Small intestine (tissue), 7 donors: ENCODE results near the gene ARHGAP24. TPM values are rescaled to one million over a fixed set of nuclear protein-coding genes. Genes with fewer than 3 reads are reported as not detected.

ENCODE experiments used
- DNase-seq, 2 donors: peaks; one replicate each; pipeline versions ENCODE4 v3.0.0 to v3.0.0-alpha.2; 2013
- FAIRE-seq: peaks from 2 replicates; lab custom pipeline; 2012; peaks lifted over from hg19 to GRCh38; lab: Jason Lieb, UNC
- H3K27ac ChIP-seq, 3 donors: one replicate each; pipeline ENCODE4 v1.5.1; 2013; ENCODE audit warnings: low read length in 2 of 3, mild to moderate bottlenecking in 2 of 3, control low read depth in 1 of 3, inconsistent platforms in 1 of 3, low read depth in 1 of 3, moderate library complexity in 1 of 3
- H3K27me3 ChIP-seq, 3 donors: one replicate each; pipeline ENCODE4 v1.6.1; 2013; ENCODE audit warnings: low read length in 3 of 3, inconsistent platforms in 1 of 3; ENCODE audit not compliant: control insufficient read depth in 3 of 3, insufficient read depth in 3 of 3
- H3K36me3 ChIP-seq, 3 donors: one replicate each; pipeline ENCODE4 v1.6.1; 2013; ENCODE audit warnings: low read length in 3 of 3, inconsistent platforms in 1 of 3, low read depth in 1 of 3, mild to moderate bottlenecking in 1 of 3, moderate library complexity in 1 of 3; ENCODE audit not compliant: control insufficient read depth in 3 of 3, insufficient read depth in 2 of 3
- H3K4me1 ChIP-seq, 3 donors: one replicate each; pipeline ENCODE4 v1.6.1; 2013; ENCODE audit warnings: low read length in 2 of 3, inconsistent platforms in 1 of 3, low read depth in 1 of 3, mild to moderate bottlenecking in 1 of 3, moderate library complexity in 1 of 3; ENCODE audit not compliant: control insufficient read depth in 3 of 3, insufficient read depth in 2 of 3
- H3K4me3 ChIP-seq, 3 donors: one replicate each; pipeline ENCODE4 v1.5.1; 2013; ENCODE audit warnings: low read length in 3 of 3, control low read depth in 1 of 3, inconsistent platforms in 1 of 3, low read depth in 1 of 3, mild to moderate bottlenecking in 1 of 3, moderate library complexity in 1 of 3
- H3K9me3 ChIP-seq, 2 donors: one replicate each; pipeline ENCODE4 v1.6.1; 2013; ENCODE audit warnings: low read depth in 1 of 2, low read length in 1 of 2; ENCODE audit not compliant: control insufficient read depth in 2 of 2, insufficient read depth in 1 of 2
- WGBS, 3 donors: extraction: QIAGEN DNeasy Blood & Tissue Kit; methylation state at CpG; one replicate each; pipeline ENCODE4 v1.1.7; 2013; 5-methylcytosine and 5-hydroxymethylcytosine counted together
- polyA plus RNA-seq, 4 donors: library from polyadenylated mRNA; stranded (reverse) in 3 of 4; unstranded in 1 of 4; fragments of 200-250 nt in 3 of 4; fragments of 120-200 nt in 1 of 4; gene quantifications; one replicate each; pipeline versions ENCODE4 v1.2.1 to v1.2.3, GENCODE V29; 2013
- donor health status: healthy with polysubstance abuse.
- donor health status: control.
- donor health status: control.
- donor health status: Bipolar disorder and iron deficiency.
- donor health status: healthy.

ARHGAP24 gene
- polyA plus RNA-seq, 4 donors, result 1.1 to 4.0 (median 3.8) TPM

- no peak for FAIRE-seq
- H3K4me1 ChIP-seq, result no peaks in the 10 kb centered on the region
- no peak overlapping the region for H3K27ac ChIP-seq
- H3K9me3 ChIP-seq, result no peaks in the 10 kb centered on the region
- no peaks in the 10 kb centered on the region for H3K36me3 ChIP-seq
- WGBS, 3 donors, result 78 to 92% (median 91%) methylated on average over 5 of the region's 5 CpGs
- no peak for DNase-seq
- H3K4me3 ChIP-seq, result no peak overlapping the region
- no peaks in the 10 kb centered on the region for H3K27me3 ChIP-seq
Measured at GRCh38 chr4:85544751-85545150, 69.8 kb downstream of the ARHGAP24 start.

GRCh38 chr4:85548116-85548515, 73.2 kb downstream of the ARHGAP24 start:
- peaks cover 0 to 5% of the 10 kb centered on the region in 2 donors for H3K9me3 ChIP-seq
- 76 to 91% (median 91%) methylated on average over 2 of the region's 2 CpGs for WGBS, 3 donors
- H3K27ac ChIP-seq, result no peak overlapping the region
- no peak overlapping the region for H3K4me3 ChIP-seq
- no peak for DNase-seq
- H3K36me3 ChIP-seq, result no peaks in the 10 kb centered on the region
- FAIRE-seq, result no peak
- H3K27me3 ChIP-seq, result no peaks in the 10 kb centered on the region
- no peaks in the 10 kb centered on the region for H3K4me1 ChIP-seq

GRCh38 chr4:85548841-85549240, 73.9 kb downstream of the ARHGAP24 start:
- 57 to 80% (median 76%) methylated on average over 2 of the region's 2 CpGs for whole genome bisulfite sequencing, 3 donors
- Histone ChIP-seq H3K27me3 (no peaks in the 10 kb centered on the region), H3K9me3 (peaks cover 0 to 6% of the 10 kb centered on the region in 2 donors), H3K27ac (no peak overlapping the region), H3K4me3 (no peak overlapping the region), H3K4me1 (no peaks in the 10 kb centered on the region), H3K36me3 (no peaks in the 10 kb centered on the region)
- FAIRE-seq (no peak), DNase-seq (no peak)

- WGBS, 3 donors, result 81 to 96% (median 85%) methylated on average over 1 of the region's 1 CpG
- DNase-seq, result no peak
- no peak for FAIRE-seq
- Histone ChIP-seq H3K9me3 (peaks cover 0 to 8% of the 10 kb centered on the region in 2 donors), H3K27ac (no peak overlapping the region), H3K27me3 (no peaks in the 10 kb centered on the region), H3K4me1 (no peaks in the 10 kb centered on the region), H3K4me3 (no peak overlapping the region), H3K36me3 (no peaks in the 10 kb centered on the region)
Measured at GRCh38 chr4:85555206-85555605, 80.3 kb downstream of the ARHGAP24 start.

- no peak for DNase-seq
- WGBS, 3 donors, result 70 to 81% (median 80%) methylated on average over 4 of the region's 4 CpGs
- H3K9me3 ChIP-seq, result peaks cover 0 to 8% of the 10 kb centered on the region in 2 donors
- no peaks in the 10 kb centered on the region for H3K4me1 ChIP-seq
- H3K27ac ChIP-seq, result no peak overlapping the region
- no peak for FAIRE-seq
- no peak overlapping the region for H3K4me3 ChIP-seq
- H3K27me3 ChIP-seq, result no peaks in the 10 kb centered on the region
- no peaks in the 10 kb centered on the region for H3K36me3 ChIP-seq
Measured at GRCh38 chr4:85556283-85556682, 81.3 kb downstream of the ARHGAP24 start.

- WGBS, 3 donors, result 67 to 82% (median 68%) methylated on average over 6 of the region's 6 CpGs
- no peak for FAIRE-seq
Measured at GRCh38 chr4:85557016-85557901, 82.3 kb downstream of the ARHGAP24 start.

GRCh38 chr4:85565761-85566480, 91.0 kb downstream of the ARHGAP24 start:
- Histone ChIP-seq H3K27ac (no peak overlapping the region), H3K36me3 (no peaks in the 10 kb centered on the region), H3K9me3 (no peaks in the 10 kb centered on the region), H3K27me3 (no peaks in the 10 kb centered on the region), H3K4me1 (no peaks in the 10 kb centered on the region), H3K4me3 (no peak overlapping the region)
- WGBS, 3 donors, result 85 to 88% (median 86%) methylated on average over 4 of the region's 4 CpGs
- FAIRE-seq (no peak), DNase-seq (no peak)

More at GRCh38 chr4:85557016-85557901, 82.3 kb downstream of the ARHGAP24 start:
- no peak for DNase-seq
- Histone ChIP-seq H3K27ac (no peak overlapping the region), H3K27me3 (no peaks in the 10 kb centered on the region), H3K4me3 (no peak overlapping the region), H3K4me1 (no peaks in the 10 kb centered on the region), H3K36me3 (no peaks in the 10 kb centered on the region), H3K9me3 (peaks cover 0 to 8% of the 10 kb centered on the region in 2 donors)

- 82 to 86% (median 85%) methylated on average over 2 of the region's 2 CpGs for WGBS, 3 donors
- DNase-seq (no peak), FAIRE-seq (no peak)
- Histone ChIP-seq H3K4me3 (no peak overlapping the region), H3K9me3 (no peaks in the 10 kb centered on the region), H3K4me1 (no peaks in the 10 kb centered on the region), H3K27ac (no peak overlapping the region), H3K27me3 (no peaks in the 10 kb centered on the region), H3K36me3 (no peaks in the 10 kb centered on the region)
Measured at GRCh38 chr4:85569730-85570299, 94.9 kb downstream of the ARHGAP24 start.
